HUES6 (cell line): ENCODE measurements around the gene POU2F1.
"Not testable (repeated sequence)": the region's sequence is repeated elsewhere in the genome, so short reads cannot be mapped to it uniquely, and the experiment has no call there.

Experiments
- H3K27ac ChIP-seq: 2 replicates; pipeline ENCODE4 v1.7.0; 2013; ENCODE audit warnings: low read depth, mild to moderate bottlenecking, low read length, inconsistent platforms
- H3K27me3 ChIP-seq: 2 replicates; pipeline ENCODE4 v1.6.1; 2013; ENCODE audit warnings: low read length; ENCODE audit not compliant: control insufficient read depth, insufficient read depth
- H3K36me3 ChIP-seq: 2 replicates; pipeline ENCODE4 v1.6.1; 2013; ENCODE audit warnings: low read length; ENCODE audit not compliant: control insufficient read depth, insufficient read depth
- H3K4me1 ChIP-seq: 2 replicates; pipeline ENCODE4 v1.6.1; 2013; ENCODE audit warnings: low read length; ENCODE audit not compliant: control insufficient read depth, insufficient read depth
- H3K4me3 ChIP-seq: 2 replicates; pipeline ENCODE4 v1.5.1; 2013; ENCODE audit warnings: low read depth, low read length
- H3K9ac ChIP-seq: one replicate; pipeline ENCODE4 v1.6.1; 2013; ENCODE audit warnings: mild to moderate bottlenecking, low read length
- H3K9me3 ChIP-seq: 2 replicates; pipeline ENCODE4 v1.6.1; 2013; ENCODE audit warnings: low read depth, low read length; ENCODE audit not compliant: control insufficient read depth, insufficient read depth

The POU2F1 gene

GRCh38 chr1:167221126-167221737 lies 546 bp downstream of the POU2F1 start:
- peak overlapping the region; percentile 82 for H3K4me3 ChIP-seq
- H3K9ac ChIP-seq: peak overlapping the region; percentile 89
- H3K36me3 ChIP-seq: no peaks in the 10 kb centered on the region
- H3K9me3 ChIP-seq: peaks cover 6% of the 10 kb centered on the region
- peak overlapping the region; percentile 98 for H3K27ac ChIP-seq
- H3K27me3 ChIP-seq: no peaks in the 10 kb centered on the region
- peaks cover 31% of the 10 kb centered on the region for H3K4me1 ChIP-seq

GRCh38 chr1:167221738-167222610 lies 1.3 kb downstream of the POU2F1 start:
- H3K4me3 ChIP-seq: peak overlapping the region; percentile 82
- no peaks in the 10 kb centered on the region for H3K27me3 ChIP-seq
- peak overlapping the region; percentile 94 for H3K27ac ChIP-seq
- peaks cover 1% of the 10 kb centered on the region; the same call in 1 of the 2 replicates for H3K9me3 ChIP-seq
- H3K4me1 ChIP-seq: peaks cover 38% of the 10 kb centered on the region
- H3K9ac ChIP-seq: peak overlapping the region; percentile 81
- no peaks in the 10 kb centered on the region for H3K36me3 ChIP-seq

GRCh38 chr1:167223144-167224103 lies 2.7 kb downstream of the POU2F1 start:
- no peaks in the 10 kb centered on the region for H3K27me3 ChIP-seq
- no peaks in the 10 kb centered on the region for H3K36me3 ChIP-seq
- no peaks in the 10 kb centered on the region for H3K9me3 ChIP-seq
- peak overlapping the region; percentile 82 for H3K4me3 ChIP-seq
- peaks cover 53% of the 10 kb centered on the region for H3K4me1 ChIP-seq
- H3K9ac ChIP-seq: no peak overlapping the region
- no peak overlapping the region for H3K27ac ChIP-seq

- H3K4me1 ChIP-seq: peaks cover 61% of the 10 kb centered on the region
- not testable (repeated sequence) for H3K9me3 ChIP-seq, H3K4me3 ChIP-seq, H3K36me3 ChIP-seq, H3K27ac ChIP-seq, H3K27me3 ChIP-seq, H3K9ac ChIP-seq
Observed at GRCh38 chr1:167224734-167225235, 4.1 kb downstream of the POU2F1 start.

GRCh38 chr1:167225920-167226319 lies 5.2 kb downstream of the POU2F1 start:
- Histone ChIP-seq H3K9ac (no peak overlapping the region), H3K27ac (no peak overlapping the region), H3K36me3 (no peaks in the 10 kb centered on the region), H3K4me1 (peaks cover 71% of the 10 kb centered on the region), H3K4me3 (peak overlapping the region; percentile 2; the same call in 1 of the 2 replicates), H3K9me3 (no peaks in the 10 kb centered on the region), H3K27me3 (no peaks in the 10 kb centered on the region)

GRCh38 chr1:167227934-167228378 lies 7.3 kb downstream of the POU2F1 start:
- no peaks in the 10 kb centered on the region for H3K36me3 ChIP-seq
- no peak overlapping the region for H3K9ac ChIP-seq
- 0 out of 2 replicates have a peak overlapping the region, but pooled peaks have one; percentile 19 for H3K4me3 ChIP-seq
- H3K27me3 ChIP-seq: no peaks in the 10 kb centered on the region
- H3K4me1 ChIP-seq: peaks cover 77% of the 10 kb centered on the region
- no peaks in the 10 kb centered on the region for H3K9me3 ChIP-seq
- H3K27ac ChIP-seq: no peak overlapping the region

GRCh38 chr1:167229719-167230385 lies 9.2 kb downstream of the POU2F1 start:
- Histone ChIP-seq H3K9ac (no peak overlapping the region), H3K27ac (no peak overlapping the region), H3K4me1 (peaks cover 79% of the 10 kb centered on the region), H3K36me3 (no peaks in the 10 kb centered on the region), H3K9me3 (no peaks in the 10 kb centered on the region), H3K4me3 (no peak overlapping the region), H3K27me3 (no peaks in the 10 kb centered on the region)

- Histone ChIP-seq H3K4me1 (peaks cover 77% of the 10 kb centered on the region), H3K36me3 (no peaks in the 10 kb centered on the region), H3K9ac (no peak overlapping the region), H3K27ac (no peak overlapping the region), H3K4me3 (no peak overlapping the region), H3K9me3 (no peaks in the 10 kb centered on the region), H3K27me3 (no peaks in the 10 kb centered on the region)
Observed at GRCh38 chr1:167230437-167230836, 9.8 kb downstream of the POU2F1 start.

- Histone ChIP-seq H3K27me3 (no peaks in the 10 kb centered on the region), H3K36me3 (no peaks in the 10 kb centered on the region), H3K27ac (no peak overlapping the region), H3K4me3 (no peak overlapping the region), H3K9me3 (no peaks in the 10 kb centered on the region), H3K4me1 (peaks cover 64% of the 10 kb centered on the region), H3K9ac (no peak overlapping the region)
Observed at GRCh38 chr1:167231873-167232450, 11.3 kb downstream of the POU2F1 start.

- H3K4me3 ChIP-seq: no peak overlapping the region
- H3K36me3 ChIP-seq: no peaks in the 10 kb centered on the region
- H3K27ac ChIP-seq: no peak overlapping the region
- no peak overlapping the region for H3K9ac ChIP-seq
- H3K27me3 ChIP-seq: no peaks in the 10 kb centered on the region
- H3K9me3 ChIP-seq: no peaks in the 10 kb centered on the region
- peaks cover 55% of the 10 kb centered on the region for H3K4me1 ChIP-seq
Observed at GRCh38 chr1:167232801-167233200, 12.1 kb downstream of the POU2F1 start.
